Measurements from ENCODE around the gene KIF26B.

DNA sequence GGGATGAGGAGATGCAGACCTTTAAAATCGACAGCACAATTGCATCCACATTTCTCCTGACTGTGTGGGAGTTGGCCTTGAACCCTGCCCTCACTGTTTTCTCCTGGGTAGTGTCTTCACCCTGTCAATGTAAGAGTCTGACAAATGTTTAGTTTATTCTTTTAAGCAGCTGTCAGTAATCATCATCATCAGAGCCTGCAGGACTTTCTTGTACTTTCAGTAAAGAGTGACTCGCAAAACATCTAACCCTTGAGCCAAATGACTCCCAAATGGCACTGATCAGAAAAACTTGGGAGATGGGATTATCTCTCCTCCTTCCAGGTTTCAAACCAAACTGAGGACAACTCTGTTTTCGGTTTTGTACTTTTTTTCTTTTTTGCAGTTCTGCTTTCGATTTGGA lies 460.2 kb downstream of the KIF26B start:
- TF ChIP-seq CTCF (IDR thresholded peaks at IDR 0.05) (no peak), POLR2A (IDR thresholded peaks at IDR 0.05) (no peak)

Data from body of pancreas (tissue), 4 donors.